G401 (cell line): Measurements from ENCODE around the gene SYTL5. TPM values are rescaled to one million over a fixed set of nuclear protein-coding genes. Genes with fewer than 3 reads are reported as not detected.

Source experiments
- DNase-seq: peaks from one replicate; pipeline ENCODE4 v3.0.0-alpha.2; 2015; ENCODE audit warnings: low spot score
- in situ Hi-C: cut with HindIII; loops from 2 replicates; pipeline ENCODE4 v1.10.0; 2016; ENCODE audit warnings: low sequenced_read_pairs, mixed read lengths
- total RNA-seq: library from RNA; depleted of rRNA; stranded (reverse); fragments of >200 nt; shearing (Covaris generic); gene quantifications from 2 replicates; pipeline ENCODE4 v1.2.3, GENCODE V29; 2014

The SYTL5 gene
- total RNA-seq, 1 experiment from 2014 or later, result not detected

DNA sequence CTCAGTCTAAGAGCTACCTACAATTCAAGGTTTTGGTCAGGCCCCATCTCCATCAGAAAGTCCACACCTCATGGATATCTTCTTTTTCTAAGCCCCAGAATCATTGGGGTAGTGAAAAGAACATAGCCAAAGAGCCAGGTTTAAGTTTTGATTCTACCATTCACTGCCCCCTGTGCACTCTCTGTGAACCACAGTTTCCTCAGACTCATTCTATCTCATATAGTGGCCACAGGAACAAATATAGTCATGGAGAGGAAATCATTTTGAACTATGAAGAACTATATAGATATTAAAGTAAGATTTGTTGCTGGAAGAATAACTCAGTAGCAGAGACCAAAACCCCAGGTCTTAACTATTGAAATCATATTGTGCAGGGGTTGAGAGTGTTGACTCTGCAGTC is 3.3 kb downstream of the SYTL5 start:
- no peak for DNase-seq
- in situ Hi-C loops, result no loop called here

DNA sequence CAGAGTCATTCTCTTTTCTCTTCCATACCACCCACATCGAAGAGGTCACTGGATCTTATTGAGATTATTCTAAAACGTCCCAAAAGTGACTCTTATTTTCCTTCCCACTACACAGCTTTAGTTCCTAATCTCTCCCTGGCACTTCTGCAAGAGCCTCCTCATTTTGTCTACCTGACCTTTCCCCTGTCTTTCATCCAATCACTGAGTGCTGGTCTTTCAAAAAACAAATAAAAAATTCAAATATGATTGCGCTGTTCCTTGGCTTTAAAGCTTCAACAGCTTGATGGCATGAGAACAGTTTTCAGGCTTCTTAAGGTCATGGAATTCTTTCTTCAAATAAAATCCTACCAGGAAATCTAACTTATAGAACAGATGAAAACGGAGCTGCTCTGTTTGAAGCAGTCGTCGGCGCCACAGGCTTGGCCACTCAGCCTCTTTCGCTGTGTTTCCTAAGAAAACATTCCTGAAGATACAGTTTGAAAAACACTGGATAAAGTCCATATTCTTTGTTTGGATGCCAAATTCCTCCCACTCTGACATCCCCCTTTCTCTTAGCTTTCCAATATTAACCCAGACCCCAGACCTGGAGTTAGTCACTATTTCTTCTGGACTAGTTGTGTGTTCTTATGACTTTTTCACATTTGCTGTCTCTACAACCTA is 12.5 kb downstream of the SYTL5 start:
- in situ Hi-C loops, result no loop called here

DNA sequence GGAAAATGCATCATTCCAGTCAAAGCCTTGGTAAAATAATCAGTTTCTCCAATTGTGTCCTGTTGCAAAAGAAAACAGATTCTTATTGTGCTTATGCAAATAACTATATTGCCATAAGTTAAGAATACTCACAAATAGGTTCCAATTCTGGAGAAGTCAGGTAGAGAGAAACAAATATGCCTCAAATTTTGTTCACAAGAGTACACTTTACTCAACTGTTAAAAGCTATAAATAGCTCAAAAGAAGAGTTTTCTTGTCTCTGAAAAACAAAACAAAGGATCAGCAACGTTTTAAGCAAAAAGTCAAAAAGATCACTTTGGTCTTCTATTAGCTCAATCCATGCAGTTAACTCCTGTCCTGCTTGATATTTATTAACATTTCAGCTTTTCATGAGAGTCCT is 21.9 kb downstream of the SYTL5 start:
- in situ Hi-C loops, result no loop called here
- no peak for DNase-seq

More for the DNA sequence above, 12.5 kb downstream of the SYTL5 start:
- DNase-seq, result no peak

DNA sequence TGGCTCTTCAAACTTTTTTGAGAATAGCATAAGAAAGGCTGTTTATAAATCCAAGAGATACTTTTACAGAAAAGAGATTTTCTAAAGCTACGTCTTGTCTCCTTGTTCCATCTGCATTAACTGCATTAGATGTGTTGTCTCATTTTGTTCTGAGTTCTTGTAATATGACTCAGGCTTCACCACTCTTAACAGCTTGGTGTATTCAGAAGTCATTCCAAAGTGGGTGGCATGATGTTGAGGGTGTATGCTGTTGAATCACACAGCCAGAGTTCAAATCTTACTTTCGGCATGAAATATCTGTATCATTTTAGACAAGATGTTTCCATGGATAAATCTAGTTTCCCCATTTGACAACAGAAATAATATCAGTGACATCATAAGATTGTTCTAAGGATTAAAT is 30.1 kb downstream of the SYTL5 start:
- in situ Hi-C loops, result no loop called here

DNA sequence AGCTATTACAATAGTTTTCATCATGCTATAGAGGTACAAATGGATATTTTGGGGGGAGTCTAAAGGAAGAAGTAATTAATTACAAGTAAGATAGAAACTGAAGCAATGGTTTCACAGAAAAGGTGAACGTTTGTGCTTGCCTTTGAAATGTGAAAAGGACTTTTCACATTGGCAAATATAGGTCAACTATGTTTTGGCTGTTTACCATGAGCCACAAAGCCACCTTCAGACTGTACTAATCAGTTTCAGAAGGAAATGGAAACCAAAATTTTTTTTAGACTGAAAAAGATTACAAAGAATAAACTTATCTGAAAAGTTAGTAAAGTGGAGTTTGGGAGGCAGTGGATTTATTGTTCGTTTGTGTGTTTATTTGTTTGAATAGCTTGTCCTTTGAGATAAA is 32.1 kb downstream of the SYTL5 start:
- DNase-seq, result no peak
- in situ Hi-C loops, result no loop called here

More for the DNA sequence above, 30.1 kb downstream of the SYTL5 start:
- no peak for DNase-seq

DNA sequence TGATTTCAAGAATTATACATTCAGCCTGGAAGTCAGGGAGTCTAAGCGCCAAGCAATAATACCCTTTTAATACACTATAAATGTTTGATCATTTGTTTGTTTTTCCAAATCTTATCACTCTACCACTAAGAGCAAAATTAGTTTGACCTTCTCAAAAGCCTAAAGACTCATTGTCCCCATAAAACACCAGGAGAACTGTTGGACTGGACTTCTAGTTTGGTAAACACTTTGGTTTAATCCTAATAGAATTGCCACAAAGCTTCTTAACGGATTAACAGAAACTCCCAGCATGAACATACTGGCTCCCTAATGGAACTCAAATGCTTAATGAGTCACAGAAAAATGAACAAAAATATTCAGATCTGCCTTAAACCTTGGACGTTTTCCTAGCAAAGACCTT is 34.9 kb downstream of the SYTL5 start:
- DNase-seq, result no peak
- in situ Hi-C loops, result no loop called here

DNA sequence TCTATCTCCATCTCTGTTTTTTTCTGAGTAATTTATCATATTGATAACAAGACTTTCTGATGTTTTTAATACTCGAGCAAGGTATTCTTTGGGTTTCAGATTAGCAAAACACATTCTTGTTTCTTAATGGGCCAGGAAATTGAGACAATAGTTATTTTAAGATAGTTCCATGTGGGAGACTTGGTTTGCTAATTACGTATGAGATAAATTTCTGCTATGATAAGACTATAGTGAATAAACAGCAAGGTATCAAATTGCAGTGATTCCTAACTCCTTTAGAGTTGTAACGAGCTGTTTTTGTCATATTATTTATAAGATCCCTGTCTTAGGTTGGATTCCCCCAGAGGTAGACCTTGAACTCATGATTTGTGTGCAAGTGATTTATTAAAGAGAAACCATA is 38.3 kb downstream of the SYTL5 start:
- in situ Hi-C loops, result no loop called here
- DNase-seq, result no peak

DNA sequence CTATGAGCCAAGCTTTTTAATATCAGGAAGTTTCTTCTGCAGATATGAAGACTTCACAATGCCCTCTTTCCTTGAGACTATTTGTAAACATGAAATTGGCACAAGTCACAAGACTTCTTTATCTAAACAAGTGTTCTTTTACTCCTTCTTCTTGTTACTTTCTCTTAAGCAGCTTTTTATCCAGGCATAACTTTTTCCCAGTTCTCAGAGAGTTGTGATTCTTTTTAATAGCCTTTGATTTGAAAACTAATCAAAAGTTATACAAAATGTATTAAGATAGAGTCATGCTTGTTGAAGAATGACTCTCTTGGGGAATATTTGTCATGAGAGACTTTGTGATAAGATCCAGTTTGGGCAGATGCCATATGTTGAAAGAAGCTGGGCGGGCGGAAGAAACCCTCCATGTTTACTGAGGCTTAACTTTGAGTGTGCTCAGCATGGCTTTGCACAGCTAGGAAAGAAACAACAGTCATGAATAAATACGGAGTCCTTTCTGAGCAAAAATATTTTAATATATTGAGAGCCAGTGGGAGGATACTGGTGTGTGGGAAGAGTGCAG is 39.3 kb downstream of the SYTL5 start:
- no peak for DNase-seq
- in situ Hi-C loops, result no loop called here

DNA sequence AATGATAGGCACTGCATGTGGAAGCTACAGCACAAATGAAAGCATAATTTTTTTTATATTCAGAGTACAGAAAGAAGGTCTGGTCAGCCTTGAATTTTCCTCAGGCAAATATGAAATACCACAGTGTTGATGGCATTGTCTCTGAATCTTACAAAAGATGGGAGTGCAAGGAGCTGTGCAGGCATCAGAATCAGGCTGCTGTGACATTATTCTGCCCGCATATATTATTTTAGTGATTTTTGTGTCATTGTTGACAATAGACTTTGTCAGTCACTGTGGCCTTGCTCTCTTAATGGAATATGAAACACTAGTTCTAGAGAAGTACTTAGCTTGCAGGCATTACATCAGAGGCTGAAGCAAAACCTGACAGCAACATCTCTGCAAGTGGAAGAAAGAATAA is 42.5 kb downstream of the SYTL5 start:
- in situ Hi-C loops, result no loop called here
- DNase-seq, result no peak

DNA sequence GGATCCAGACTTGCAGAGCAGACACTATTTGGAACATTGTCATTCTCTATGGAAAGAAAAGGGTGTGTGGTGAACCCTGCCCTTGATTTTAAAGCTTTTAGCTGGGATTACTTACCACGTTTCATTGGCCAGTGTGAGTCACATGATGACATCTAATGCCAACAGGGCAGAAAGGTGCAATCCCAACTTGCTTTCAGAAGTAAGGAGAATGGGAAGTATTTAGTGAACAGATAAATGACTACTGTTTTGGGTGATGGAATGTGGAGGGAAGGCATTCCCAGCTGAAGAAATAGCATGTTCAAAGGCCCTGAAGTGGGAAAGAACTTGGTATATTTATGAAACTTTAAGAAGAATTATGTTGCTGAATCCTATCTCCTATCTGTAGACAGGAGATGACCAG is 44.5 kb downstream of the SYTL5 start:
- DNase-seq, result no peak
- in situ Hi-C loops, result no loop called here

DNA sequence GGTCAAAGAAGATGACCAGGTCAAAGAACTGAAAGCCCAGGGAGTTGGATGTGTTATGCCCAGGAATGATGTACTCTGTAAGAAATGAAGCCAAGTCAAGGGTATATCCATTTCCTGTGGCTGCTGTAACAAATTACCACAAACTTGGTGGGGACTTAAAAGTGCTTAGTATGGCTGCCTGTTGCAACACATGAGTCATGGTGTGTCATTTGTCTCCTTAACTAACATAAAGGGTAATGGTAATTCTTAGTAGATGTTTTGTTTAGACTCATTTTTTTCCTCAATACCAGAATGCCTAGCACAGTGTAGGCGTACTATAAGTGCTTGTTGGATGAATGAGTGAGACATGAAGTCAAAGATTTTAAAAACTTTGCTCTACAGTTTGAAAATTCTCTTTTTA is 45.7 kb downstream of the SYTL5 start:
- in situ Hi-C loops, result no loop called here
- DNase-seq, result no peak

DNA sequence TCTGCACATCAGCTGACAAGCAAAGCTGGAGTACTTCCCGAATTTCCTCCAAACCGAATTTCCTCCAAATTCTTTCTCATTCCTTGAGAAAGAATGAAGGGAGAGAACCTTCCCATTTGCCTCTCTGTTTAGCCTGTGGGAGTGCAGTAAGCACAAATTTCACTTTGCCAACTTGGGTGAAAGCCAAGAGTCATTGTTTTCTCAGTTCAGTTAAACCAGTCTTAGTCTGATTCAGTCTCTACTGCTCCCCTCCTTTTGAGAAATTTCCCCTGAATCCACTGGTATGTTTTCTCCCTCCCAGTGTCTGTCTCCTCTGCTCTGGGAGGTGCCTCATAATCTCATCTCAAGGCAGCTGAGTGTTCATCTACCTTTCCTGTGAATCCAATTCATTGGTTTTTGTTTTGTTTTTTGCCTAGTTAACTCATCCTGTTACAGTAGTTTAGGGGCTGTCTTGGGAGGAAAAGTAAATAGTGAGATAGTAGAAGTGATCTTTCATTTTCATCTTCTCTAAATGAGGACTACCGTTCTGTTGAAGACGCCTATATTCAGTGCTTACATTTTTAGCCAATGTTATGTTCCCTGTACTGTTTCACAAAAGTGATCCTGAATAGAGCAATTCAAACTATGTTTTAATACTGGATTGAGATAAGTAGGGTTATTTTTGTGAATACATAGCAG is 49.0 kb downstream of the SYTL5 start:
- no peak for DNase-seq
- in situ Hi-C loops, result no loop called here

DNA sequence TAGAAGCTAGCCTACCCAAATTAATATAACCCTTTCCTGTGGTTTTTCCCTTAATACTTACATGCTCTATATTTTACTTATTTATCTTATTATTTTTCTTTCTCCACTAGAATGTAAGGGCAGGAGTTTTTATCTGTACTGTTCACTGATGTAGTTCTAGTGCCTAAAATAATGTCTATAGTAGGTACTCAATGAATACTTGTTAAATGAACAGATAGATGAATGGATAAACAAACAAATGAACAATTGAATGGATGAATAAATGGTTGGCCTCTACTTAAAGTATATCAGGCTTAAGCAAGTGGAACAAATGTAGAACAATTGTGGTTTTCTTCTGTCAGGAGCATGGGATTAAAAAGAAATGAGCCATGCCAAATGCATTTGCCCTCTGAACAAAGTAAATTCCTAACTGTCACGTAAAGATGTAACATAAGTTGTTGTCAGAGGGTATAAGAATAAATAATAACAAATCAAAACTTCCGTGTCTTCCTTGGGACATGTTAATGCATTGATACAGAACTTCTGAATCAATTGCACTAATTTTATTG is 54.1 kb downstream of the SYTL5 start:
- no peak for DNase-seq
- in situ Hi-C loops, result no loop called here

DNA sequence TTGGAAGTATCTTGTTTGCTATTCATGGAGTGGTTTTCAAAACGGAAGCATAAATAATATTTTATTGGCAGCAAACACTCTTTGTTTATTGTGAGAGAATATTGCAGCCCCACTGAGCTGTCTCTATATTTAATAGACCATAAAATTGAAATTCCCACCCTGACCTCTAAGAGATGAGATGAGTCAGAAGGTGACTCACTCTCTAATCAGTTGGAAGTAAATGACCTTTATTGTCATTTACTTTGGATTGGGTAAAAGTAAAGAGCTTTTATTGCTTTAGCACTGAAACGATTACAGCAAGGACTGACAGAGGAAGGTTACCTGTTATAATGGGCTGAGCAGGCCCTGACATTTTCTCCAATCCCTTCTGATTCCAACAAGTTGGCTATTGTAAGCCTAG is 55.0 kb downstream of the SYTL5 start:
- in situ Hi-C loops, result no loop called here
- no peak for DNase-seq

DNA sequence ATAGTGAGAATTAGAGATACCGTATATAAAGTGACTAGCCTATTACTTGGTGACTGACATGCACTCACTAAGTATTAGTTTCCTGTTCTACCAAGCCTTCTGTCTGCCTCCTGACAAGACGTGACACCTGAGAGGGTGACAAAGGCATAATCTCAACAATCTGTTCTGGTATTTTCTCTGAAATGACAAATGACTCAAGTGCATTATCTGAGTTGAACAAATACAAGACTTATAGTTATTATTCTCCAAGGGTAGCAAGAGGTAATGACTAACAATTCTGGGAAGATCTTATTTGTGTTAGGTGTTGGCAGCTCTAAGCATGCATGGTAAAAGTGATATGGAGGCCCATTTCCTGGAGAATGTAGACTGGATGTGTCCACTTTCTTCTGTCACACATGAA is 60.6 kb downstream of the SYTL5 start:
- in situ Hi-C loops, result no loop called here
- DNase-seq, result no peak

DNA sequence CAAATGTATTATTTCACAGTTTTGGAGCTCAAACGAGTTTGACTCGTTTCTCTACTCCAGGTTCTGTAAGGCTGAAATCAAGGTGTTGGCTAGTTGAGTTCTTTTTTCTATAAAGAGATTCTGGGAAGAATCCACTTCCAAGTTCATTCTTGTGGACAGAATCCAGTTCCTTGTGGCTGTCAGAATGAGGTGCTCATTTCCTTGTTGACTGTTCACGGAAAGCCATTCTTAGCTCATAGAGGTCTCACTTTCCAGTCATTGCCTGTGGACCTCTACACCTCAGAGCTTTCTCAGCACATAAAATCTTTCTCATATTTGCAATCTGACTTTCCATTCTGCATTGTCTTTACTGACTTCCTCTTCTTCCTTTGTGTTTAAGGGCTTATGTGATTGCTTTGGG is 62.9 kb downstream of the SYTL5 start:
- in situ Hi-C loops, result no loop called here
- DNase-seq, result no peak

DNA sequence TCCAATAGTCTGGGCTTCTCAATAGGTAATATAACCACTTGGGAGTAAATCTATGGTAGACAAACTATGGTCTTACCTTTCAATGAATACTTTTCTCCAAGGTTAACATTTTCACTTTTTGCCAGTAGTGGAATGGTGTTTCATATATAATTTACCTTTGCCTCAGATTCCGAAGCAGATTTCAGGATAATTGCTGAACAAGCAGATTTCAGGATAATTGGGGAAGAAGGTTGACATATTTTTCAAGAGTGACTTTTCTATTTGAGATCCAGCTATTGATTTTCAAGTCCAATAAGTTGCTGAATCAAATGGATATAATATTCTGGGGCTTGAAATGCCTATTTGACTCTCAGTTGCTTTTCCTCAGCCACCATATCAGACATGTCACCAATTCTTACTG is 63.6 kb downstream of the SYTL5 start:
- in situ Hi-C loops, result no loop called here
- DNase-seq, result no peak

DNA sequence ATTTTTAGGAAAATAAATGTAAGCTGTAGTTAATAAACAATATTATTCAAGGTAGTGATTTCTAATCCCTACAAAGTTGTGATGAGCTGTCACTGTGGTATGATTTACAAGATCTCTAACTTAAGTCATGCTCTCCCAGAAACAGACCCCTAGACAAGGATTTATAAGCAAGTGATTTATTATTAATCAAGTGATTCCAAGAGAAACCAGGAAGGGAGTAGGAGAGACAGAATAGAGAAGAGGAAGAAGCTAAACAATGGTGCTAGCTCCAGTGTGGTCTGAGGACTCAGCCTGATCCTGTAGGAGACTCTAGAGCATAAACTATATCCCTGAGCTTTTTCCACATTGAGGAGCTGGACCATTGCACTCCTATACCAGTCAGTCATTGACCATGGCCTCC is 73.1 kb downstream of the SYTL5 start:
- no peak for DNase-seq
- in situ Hi-C loops, result no loop called here

DNA sequence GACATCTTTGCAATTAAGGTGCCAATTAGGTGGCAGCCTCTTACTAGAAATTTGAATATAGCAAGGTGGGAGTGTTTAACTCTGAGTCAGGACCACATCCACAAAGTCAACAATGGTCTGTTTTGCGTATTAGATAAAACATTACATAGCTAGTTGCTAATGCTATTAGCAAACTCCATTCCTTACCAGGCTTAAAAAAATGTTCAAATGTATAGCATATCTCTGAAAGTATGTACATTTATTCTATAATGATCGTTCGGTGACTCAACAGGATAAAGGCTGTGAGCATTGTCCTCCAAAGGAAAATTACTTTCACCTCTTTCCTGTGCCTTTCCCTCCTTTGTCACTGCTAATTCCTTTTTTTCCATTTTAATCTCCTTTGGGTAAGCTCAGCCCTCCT is 74.5 kb downstream of the SYTL5 start:
- in situ Hi-C loops, result no loop called here
- no peak for DNase-seq

DNA sequence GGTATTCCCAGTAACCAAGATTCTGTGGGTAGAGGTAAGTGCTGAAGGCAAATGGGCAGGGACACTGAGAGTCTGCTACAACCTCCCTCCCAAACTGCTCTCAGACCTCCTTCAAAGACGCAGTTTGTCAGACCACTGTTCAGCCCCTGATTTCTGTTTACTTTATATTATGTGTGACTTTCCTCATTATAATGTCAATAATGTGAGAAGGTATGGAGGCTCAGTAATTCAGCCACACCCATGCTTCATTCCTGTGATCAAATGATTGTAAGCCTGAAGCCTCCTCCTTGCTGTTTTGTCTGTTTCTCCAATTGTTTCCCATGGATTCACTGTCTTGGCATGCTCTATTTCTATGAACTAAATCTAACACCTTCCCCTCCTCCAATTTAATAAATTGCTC is 75.6 kb downstream of the SYTL5 start:
- in situ Hi-C loops, result no loop called here

DNA sequence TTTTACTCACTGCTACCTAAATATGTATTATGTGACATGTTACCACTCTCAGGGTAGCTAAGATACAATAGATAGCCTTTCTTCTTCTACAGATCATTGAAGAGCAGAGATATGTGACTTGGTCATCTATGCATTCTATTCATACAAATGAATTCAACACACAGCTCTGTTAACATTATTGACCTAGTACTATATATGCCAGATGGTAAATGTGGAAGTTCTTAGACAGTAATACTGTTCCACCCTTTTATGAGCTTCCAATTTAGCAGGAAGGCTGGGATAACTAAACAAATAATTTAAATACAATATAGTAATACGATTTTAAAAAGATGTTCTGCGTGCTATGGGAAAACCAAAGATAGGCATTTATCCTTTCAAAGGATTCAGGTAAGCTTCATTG is 76.0 kb downstream of the SYTL5 start:
- in situ Hi-C loops, result no loop called here
- no peak for DNase-seq

More for the DNA sequence above, 75.6 kb downstream of the SYTL5 start:
- DNase-seq, result no peak
